CD14-positive monocyte (primary cell): ENCODE results near the gene FAM222B. TPM values are rescaled to one million over a fixed set of nuclear protein-coding genes. Genes with fewer than 3 reads are reported as not detected.

Source experiments
- DNase-seq, 3 donors: peaks; one replicate each; pipeline ENCODE4 v3.0.0-alpha.2; 2011 to 2022
- H2AFZ ChIP-seq: 2 replicates; pipeline ENCODE4 v1.6.0; 2012; ENCODE audit warnings: mild to moderate bottlenecking, low read depth, low read length, inconsistent platforms; ENCODE audit not compliant: insufficient read depth, poor library complexity, severe bottlenecking
- H3K27ac ChIP-seq, 2 donors: 1 replicate in 1 of 2; 2 replicates in 1 of 2; pipeline ENCODE4 v1.5.1; 2012 to 2013; ENCODE audit warnings: low read length in 2 of 2, control low read depth in 1 of 2, inconsistent platforms in 1 of 2, low read depth in 1 of 2, mild to moderate bottlenecking in 1 of 2
- H3K27me3 ChIP-seq, 2 donors: one replicate each; pipeline versions ENCODE4 v1.6.0 to v1.6.1; 2011 to 2013; ENCODE audit warnings: low read length in 2 of 2; ENCODE audit not compliant: control insufficient read depth in 2 of 2, insufficient read depth in 2 of 2
- H3K36me3 ChIP-seq, 2 donors: replicated peaks in 1 of 2; 1 replicate in 1 of 2; 2 replicates in 1 of 2; pipeline versions ENCODE4 v1.5.1 to v1.6.1; 2012 to 2013; ENCODE audit warnings: low read length in 2 of 2, control low read depth in 1 of 2, inconsistent platforms in 1 of 2, mild to moderate bottlenecking in 1 of 2; ENCODE audit not compliant: insufficient read depth in 2 of 2, control insufficient read depth in 1 of 2
- H3K4me1 ChIP-seq, 2 donors: 1 replicate in 1 of 2; 2 replicates in 1 of 2; pipeline versions ENCODE4 v1.5.1 to v1.6.1; 2012 to 2013; ENCODE audit warnings: low read length in 2 of 2, control low read depth in 1 of 2, inconsistent platforms in 1 of 2, mild to moderate bottlenecking in 1 of 2, moderate library complexity in 1 of 2; ENCODE audit not compliant: insufficient read depth in 2 of 2, control insufficient read depth in 1 of 2
- H3K4me2 ChIP-seq: replicated peaks from 2 replicates; pipeline ENCODE3; 2012; ENCODE audit warnings: low read length, moderate library complexity, mild to moderate bottlenecking; ENCODE audit not compliant: poor library complexity, severe bottlenecking; ENCODE audit errors: extremely low read depth
- H3K4me3 ChIP-seq, 3 experiments: fragments of 200-600 bp in 1 of 3; sonication (generic) in 1 of 3; replicated peaks in 1 of 3; 1 replicate in 2 of 3; 2 replicates in 1 of 3; pipeline ENCODE4 v1.5.1; 2011 to 2013; ENCODE audit warnings: low read length in 3 of 3, mild to moderate bottlenecking in 3 of 3, control low read depth in 2 of 3, low read depth in 2 of 3, inconsistent platforms in 1 of 3, moderate library complexity in 1 of 3
- H3K79me2 ChIP-seq: 2 replicates; pipeline ENCODE4 v1.6.0; 2012; ENCODE audit warnings: mild to moderate bottlenecking, control low read depth, inconsistent platforms, low read length, moderate library complexity; ENCODE audit not compliant: insufficient read depth
- H3K9ac ChIP-seq: 2 replicates; pipeline ENCODE4 v1.6.0; 2017; ENCODE audit warnings: low read length, mild to moderate bottlenecking; ENCODE audit not compliant: insufficient read depth, poor library complexity, severe bottlenecking
- H3K9me3 ChIP-seq, 2 donors: replicated peaks in 1 of 2; 1 replicate in 1 of 2; 2 replicates in 1 of 2; pipeline versions ENCODE4 v1.5.1 to v1.6.1; 2012 to 2013; ENCODE audit warnings: low read length in 2 of 2, control low read depth in 1 of 2; ENCODE audit not compliant: control insufficient read depth in 1 of 2, insufficient read depth in 1 of 2
- H4K20me1 ChIP-seq: 2 replicates; pipeline ENCODE4 v1.6.0; 2012; ENCODE audit warnings: mild to moderate bottlenecking, low read length, control low read depth, moderate library complexity; ENCODE audit not compliant: insufficient read depth
- H3K27ac Mint-ChIP-seq, 7 donors: one replicate each; pipeline ENCODE4 v1.8.0; 2020; ENCODE audit warnings: mild to moderate bottlenecking in 7 of 7, mixed read lengths in 7 of 7, moderate library complexity in 6 of 7, inconsistent platforms in 2 of 7
- H3K27me3 Mint-ChIP-seq, 3 donors: one replicate each; pipeline ENCODE4 v1.8.0; 2021 to 2022; ENCODE audit warnings: low read depth in 3 of 3, mild to moderate bottlenecking in 3 of 3, mixed read lengths in 3 of 3, moderate library complexity in 3 of 3, inconsistent platforms in 1 of 3
- H3K36me3 Mint-ChIP-seq, 2 donors: one replicate each; pipeline ENCODE4 v1.8.0; 2020; ENCODE audit warnings: mixed read lengths in 2 of 2, inconsistent platforms in 1 of 2, mild to moderate bottlenecking in 1 of 2
- H3K4me1 Mint-ChIP-seq: one replicate; pipeline ENCODE4 v1.8.0; 2020; ENCODE audit warnings: mild to moderate bottlenecking, mixed read lengths
- H3K4me3 Mint-ChIP-seq, 2 donors: one replicate each; pipeline ENCODE4 v1.8.0; 2020; ENCODE audit warnings: mild to moderate bottlenecking in 2 of 2, mixed read lengths in 2 of 2, moderate library complexity in 1 of 2
- H3K9me3 Mint-ChIP-seq, 7 donors: one replicate each; pipeline ENCODE4 v1.8.0; 2020 to 2022; ENCODE audit warnings: mixed read lengths in 7 of 7, mild to moderate bottlenecking in 6 of 7, moderate library complexity in 6 of 7, inconsistent platforms in 2 of 7
- CTCF ChIP-seq: fragments of 200-600 bp; IDR thresholded peaks from one replicate; pipeline ENCODE4 v1.8.0; 2022; ENCODE audit warnings: antibody characterized with exemption, mild to moderate bottlenecking
- WGBS: methylation state at CpG from one replicate; pipeline ENCODE4 v1.1.5; 2013; ENCODE audit warnings: missing lambda C conversion rate; ENCODE audit not compliant: insufficient coverage; 5-methylcytosine and 5-hydroxymethylcytosine counted together
- intact Hi-C, 2 donors: fragments of 100-400 bp; cut with micrococcal nuclease; formaldehyde crosslinking; loops; one replicate each; pipeline versions ENCODE4 v1.15.0 to v1.15.1; 2023
- polyA plus RNA-seq, 3 donors: library from polyadenylated mRNA; depleted of rRNA in 1 of 3; unstranded in 2 of 3; stranded (reverse) in 1 of 3; fragments of 300-500 nt in 2 of 3; fragments of >200 nt in 1 of 3; fragmentation: Illumina TruSeq in 2 of 3; gene quantifications; 1 replicate in 2 of 3; 2 replicates in 1 of 3; pipeline ENCODE4 v1.2.3, GENCODE V29; 2012 to 2021

Gene FAM222B
- polyA plus RNA-seq, 3 donors: 1.5 to 8.6 (median 1.9) TPM

- Mint-ChIP-seq H3K4me1 (no peaks in the 10 kb centered on the region), H3K4me3 (no peak overlapping the region), H3K9me3 (peaks cover 0 to 3% (median 0%) of the 10 kb centered on the region in 7 donors), H3K36me3 (peaks cover 13 to 14% of the 10 kb centered on the region in 2 donors), H3K27ac (no peak overlapping the region), H3K27me3 (peaks cover 2 to 14% (median 6%) of the 10 kb centered on the region in 3 donors)
- 100% methylated on average over 2 of the region's 5 CpGs for WGBS
- H4K20me1 ChIP-seq: no peaks in the 10 kb centered on the region
- H3K27ac ChIP-seq: no peak overlapping the region
- no peak for TF ChIP-seq CTCF
- intact Hi-C loops: no loop called here
- no peaks in the 10 kb centered on the region for H3K27me3 ChIP-seq
- no peaks in the 10 kb centered on the region for H3K79me2 ChIP-seq
- no peak for DNase-seq
- H3K4me1 ChIP-seq: no peaks in the 10 kb centered on the region
- H3K4me2 ChIP-seq: no peak overlapping the region
- H3K4me3 ChIP-seq: no peak overlapping the region
- H3K9ac ChIP-seq: no peak overlapping the region
- H3K9me3 ChIP-seq: no peaks in the 10 kb centered on the region
- no peak overlapping the region for H2AFZ ChIP-seq
- no peaks in the 10 kb centered on the region for H3K36me3 ChIP-seq
Observed at GRCh38 chr17:28735242-28735722, 107.3 kb downstream of the FAM222B start.

DNA sequence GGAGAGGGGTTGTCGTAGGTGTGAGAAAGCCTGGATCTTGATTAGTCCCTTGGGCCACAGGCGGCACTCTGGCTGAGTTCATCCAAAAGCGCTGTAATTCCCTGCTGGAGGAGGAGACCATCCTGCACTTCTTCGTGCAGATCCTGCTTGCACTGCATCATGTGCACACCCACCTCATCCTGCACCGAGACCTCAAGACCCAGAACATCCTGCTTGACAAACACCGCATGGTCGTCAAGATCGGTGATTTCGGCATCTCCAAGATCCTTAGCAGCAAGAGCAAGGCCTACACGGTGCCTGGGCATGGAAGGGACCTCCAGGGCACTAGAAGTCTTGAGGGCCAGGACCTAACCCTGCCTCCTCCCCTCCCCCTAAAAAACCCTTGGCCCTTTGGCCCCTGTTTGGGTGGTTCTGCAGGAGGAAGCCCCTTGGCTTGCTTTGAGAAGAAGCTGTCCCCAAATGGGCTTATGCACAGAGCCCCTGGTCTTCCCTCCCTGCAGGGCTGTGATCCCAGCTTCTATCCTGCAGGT is 107.8 kb downstream of the FAM222B start:
- no peaks in the 10 kb centered on the region for H3K9me3 ChIP-seq
- H3K27me3 ChIP-seq: no peaks in the 10 kb centered on the region
- H3K4me2 ChIP-seq: no peak overlapping the region
- intact Hi-C loops: no loop called here
- no peak overlapping the region for H3K4me3 ChIP-seq
- H3K27ac ChIP-seq: no peak overlapping the region
- no peak overlapping the region for H3K9ac ChIP-seq
- Mint-ChIP-seq H3K4me3 (no peak overlapping the region), H3K27ac (no peak overlapping the region), H3K36me3 (peaks cover 13% of the 10 kb centered on the region in 2 donors), H3K9me3 (peaks cover 0 to 3% (median 0%) of the 10 kb centered on the region in 7 donors), H3K27me3 (peaks cover 0 to 11% (median 6%) of the 10 kb centered on the region in 3 donors), H3K4me1 (peaks cover 2% of the 10 kb centered on the region)
- WGBS: 94% methylated on average over 6 of the region's 10 CpGs
- DNase-seq: no peak
- TF ChIP-seq CTCF: no peak
- H4K20me1 ChIP-seq: no peaks in the 10 kb centered on the region
- no peak overlapping the region for H2AFZ ChIP-seq
- no peaks in the 10 kb centered on the region for H3K36me3 ChIP-seq
- no peaks in the 10 kb centered on the region for H3K79me2 ChIP-seq
- peaks cover 2 to 4% of the 10 kb centered on the region in 2 donors for H3K4me1 ChIP-seq
